CD4-positive, alpha-beta memory T cell (primary cell): ENCODE results near the gene DLG5. TPM values are rescaled to one million over a fixed set of nuclear protein-coding genes. Genes with fewer than 3 reads are reported as not detected.

Experiments used
- CTCF ChIA-PET: fragments of 350-600 bp; sonication (Branson Sonifier 250); formaldehyde crosslinking; loops from one replicate; lab custom pipeline; 2021; ENCODE audit warnings: inconsistent platforms; ENCODE audit not compliant: partially characterized antibody; lab: Charles Lee
- POLR2A ChIA-PET: fragments of 350-600 bp; sonication (Branson Sonifier 250); formaldehyde crosslinking; loops from one replicate; lab custom pipeline; 2021; ENCODE audit not compliant: partially characterized antibody; lab: Charles Lee
- DNase-seq, 5 donors: peaks; one replicate each; pipeline versions ENCODE4 v3.0.0 to v3.0.0-alpha.2; 2020 to 2022; ENCODE audit warnings: mixed read lengths in 1 of 5
- H3K27ac ChIP-seq: one replicate; pipeline ENCODE4 v1.7.0; 2013; ENCODE audit warnings: low read depth, low read length
- H3K27me3 ChIP-seq: 2 replicates; pipeline ENCODE4 v1.7.0; 2013; ENCODE audit warnings: mild to moderate bottlenecking, low read length, moderate library complexity; ENCODE audit not compliant: insufficient read depth
- H3K36me3 ChIP-seq: 2 replicates; pipeline ENCODE4 v1.7.0; 2013; ENCODE audit warnings: mild to moderate bottlenecking, low read length, moderate library complexity; ENCODE audit not compliant: insufficient read depth
- H3K4me1 ChIP-seq: 2 replicates; pipeline ENCODE4 v1.7.0; 2013; ENCODE audit warnings: mild to moderate bottlenecking, low read length, moderate library complexity; ENCODE audit not compliant: insufficient read depth
- H3K4me3 ChIP-seq, 2 donors: one replicate each; pipeline ENCODE4 v1.7.0; 2013; ENCODE audit warnings: low read length in 2 of 2, mild to moderate bottlenecking in 1 of 2
- H3K9me3 ChIP-seq, 2 donors: one replicate each; pipeline ENCODE4 v1.7.0; 2013; ENCODE audit warnings: low read length in 2 of 2, control low read depth in 1 of 2; ENCODE audit not compliant: control insufficient read depth in 1 of 2
- H3K27ac Mint-ChIP-seq, 7 donors: one replicate each; pipeline ENCODE4 v1.8.0; 2020 to 2021; ENCODE audit warnings: mixed read lengths in 7 of 7, mild to moderate bottlenecking in 6 of 7, inconsistent platforms in 3 of 7, moderate library complexity in 3 of 7
- H3K27me3 Mint-ChIP-seq, 2 donors: one replicate each; pipeline ENCODE4 v1.8.0; 2020 to 2021; ENCODE audit warnings: mixed read lengths in 2 of 2
- H3K36me3 Mint-ChIP-seq, 2 donors: one replicate each; pipeline ENCODE4 v1.8.0; 2020 to 2021; ENCODE audit warnings: mixed read lengths in 2 of 2, inconsistent platforms in 1 of 2, mild to moderate bottlenecking in 1 of 2
- H3K4me1 Mint-ChIP-seq, 4 donors: one replicate each; pipeline ENCODE4 v1.8.0; 2020 to 2021; ENCODE audit warnings: mixed read lengths in 4 of 4, mild to moderate bottlenecking in 1 of 4
- H3K4me3 Mint-ChIP-seq, 8 donors: one replicate each; pipeline ENCODE4 v1.8.0; 2020 to 2021; ENCODE audit warnings: mixed read lengths in 8 of 8, mild to moderate bottlenecking in 7 of 8, moderate library complexity in 6 of 8, inconsistent platforms in 3 of 8
- H3K9me3 Mint-ChIP-seq, 8 donors: one replicate each; pipeline ENCODE4 v1.8.0; 2020 to 2021; ENCODE audit warnings: mixed read lengths in 8 of 8, mild to moderate bottlenecking in 5 of 8, inconsistent platforms in 3 of 8, moderate library complexity in 1 of 8
- intact Hi-C: fragments of 100-400 bp; cut with micrococcal nuclease; formaldehyde crosslinking; loops from one replicate; pipeline ENCODE4 v1.15.1; 2023
- polyA plus RNA-seq, 2 donors: library from polyadenylated mRNA; unstranded; fragments of 300-500 nt; fragmentation: Illumina TruSeq; gene quantifications; one replicate each; pipeline ENCODE4 v1.2.3, GENCODE V29; 2021
- total RNA-seq, 2 experiments: library from RNA; stranded (reverse); gene quantifications; one replicate each; pipeline ENCODE4 v1.2.3, GENCODE V29; 2021

Gene DLG5
- total and polyA plus RNA-seq, 4 experiments from 2014 or later, result 0.13 to 3.2 (median 2.7) TPM; not detected in 1

DNA sequence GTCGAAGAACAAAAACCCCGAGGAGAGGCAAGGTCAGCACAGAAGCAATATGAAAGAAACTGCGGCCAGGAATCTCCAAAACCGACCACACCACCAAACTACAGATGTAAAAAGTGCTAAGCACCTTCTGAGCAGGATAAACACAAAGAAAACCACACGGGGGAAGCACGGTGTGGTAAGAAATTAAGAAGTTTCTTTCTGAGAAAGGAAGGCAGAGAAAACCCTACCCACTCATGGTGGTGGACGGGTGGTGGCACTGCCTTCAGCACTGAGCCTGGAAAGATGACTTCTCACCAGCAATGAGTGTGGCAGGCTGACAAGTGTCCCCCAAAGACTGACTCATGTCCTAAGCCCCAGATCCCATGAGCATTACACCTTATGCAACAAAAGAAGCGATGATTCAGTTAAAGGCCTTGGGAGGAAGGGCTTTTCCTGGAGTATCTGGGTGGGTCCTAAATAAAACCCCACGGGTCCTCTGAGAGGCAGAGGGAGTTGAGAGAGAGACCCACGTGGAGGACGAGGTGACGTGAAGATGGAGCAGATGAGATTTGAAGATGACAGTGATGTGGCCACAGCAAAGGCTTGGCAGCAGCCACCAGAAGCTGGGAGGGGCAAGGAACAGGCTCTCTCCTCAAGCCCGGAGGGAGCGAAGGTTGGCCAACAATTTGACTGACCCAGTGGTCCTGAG, 124.9 kb downstream of the DLG5 start:
- H3K27ac ChIP-seq, result peak overlapping the region; percentile 46
- H3K27ac Mint-ChIP-seq, result peak overlapping the region; percentile 67 to 92 (median 88)
- H3K4me3 Mint-ChIP-seq, result peak overlapping the region in 6 of 8 donors; percentile 11 to 58 (median 30)

DNA sequence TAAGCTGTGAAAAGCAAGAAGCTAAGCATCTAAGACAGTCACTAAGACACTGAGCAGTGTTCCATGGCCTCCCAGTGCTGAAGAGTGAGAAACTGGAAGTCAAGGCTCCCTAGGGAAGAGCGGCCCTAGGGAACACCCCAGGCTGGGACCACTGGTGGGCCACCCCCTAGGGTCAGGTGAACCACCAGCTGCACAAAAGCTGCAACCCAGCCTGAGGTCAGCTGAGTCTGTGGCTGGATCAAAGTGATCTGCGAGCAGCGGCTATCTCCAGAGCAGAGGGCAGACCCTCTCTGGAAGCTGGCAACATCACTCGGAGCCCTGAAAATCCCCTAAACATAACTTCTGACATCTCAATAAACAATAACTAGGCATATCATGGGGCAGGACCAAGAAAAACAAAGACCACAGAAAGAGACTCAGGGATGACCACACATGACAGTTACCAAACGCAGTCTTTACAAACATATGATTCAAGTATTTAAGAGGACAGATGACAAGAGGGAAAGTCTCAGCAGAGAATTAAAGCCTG, 125.8 kb downstream of the DLG5 start:
- Histone ChIP-seq H3K9me3 (no peaks in the 10 kb centered on the region), H3K4me3 (no peak overlapping the region), H3K36me3 (no peaks in the 10 kb centered on the region), H3K27me3 (no peaks in the 10 kb centered on the region), H3K4me1 (peaks cover 16% of the 10 kb centered on the region), H3K27ac (peak overlapping the region; percentile 46)
- Mint-ChIP-seq H3K9me3 (peaks cover 0 to 2% (median 0%) of the 10 kb centered on the region in 8 donors), H3K27me3 (no peaks in the 10 kb centered on the region), H3K4me1 (peaks cover 19 to 43% (median 30%) of the 10 kb centered on the region in 4 donors), H3K4me3 (peak overlapping the region in 4 of 8 donors; percentile 7 to 46 (median 38)), H3K36me3 (no peaks in the 10 kb centered on the region), H3K27ac (peak overlapping the region; percentile 67 to 92 (median 88))
- intact Hi-C loops, result loop anchor here (1.0 kb wide), 1 partner anchor 36 kb away; no protein-coding TSS in a partner anchor
- ChIA-PET POLR2A (no interaction called here), CTCF (no interaction called here)
- DNase-seq, result no peak

More for the DNA sequence above, 124.9 kb downstream of the DLG5 start:
- H3K36me3 ChIP-seq, result no peaks in the 10 kb centered on the region
- intact Hi-C loops, result loop anchor here (1.0 kb wide), 1 partner anchor 36 kb away; no protein-coding TSS in a partner anchor
- peak; percentile 43 to 78 (median 64) for DNase-seq
- peaks cover 16% of the 10 kb centered on the region for H3K4me1 ChIP-seq
- POLR2A ChIA-PET, result no interaction called here
- Mint-ChIP-seq H3K9me3 (peaks cover 0 to 2% (median 0%) of the 10 kb centered on the region in 8 donors), H3K36me3 (no peaks in the 10 kb centered on the region), H3K27me3 (no peaks in the 10 kb centered on the region), H3K4me1 (peaks cover 19 to 39% (median 29%) of the 10 kb centered on the region in 4 donors)
- CTCF ChIA-PET, result no interaction called here
- no peak overlapping the region for H3K4me3 ChIP-seq
- no peaks in the 10 kb centered on the region for H3K27me3 ChIP-seq
- H3K9me3 ChIP-seq, result no peaks in the 10 kb centered on the region

DNA sequence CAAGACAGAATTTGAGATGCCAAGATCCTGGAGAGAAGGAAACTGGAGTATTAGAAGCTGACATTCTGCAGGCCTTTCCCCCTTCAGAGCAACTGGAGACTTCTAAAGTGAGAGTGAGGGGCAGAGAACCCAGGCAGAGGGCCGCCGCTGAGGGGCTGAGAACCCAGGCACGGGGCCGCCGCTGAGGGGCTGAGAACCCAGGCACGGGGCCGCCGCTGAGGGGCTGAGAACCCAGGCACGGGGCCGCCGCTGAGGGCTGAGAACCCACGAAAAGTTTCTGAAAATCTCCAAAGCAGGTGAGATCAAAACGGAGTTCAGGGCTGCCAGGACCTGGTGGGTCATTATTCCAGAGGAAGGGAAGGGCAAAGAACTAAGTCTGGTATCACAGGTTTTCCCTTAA, 126.2 kb downstream of the DLG5 start:
- ChIA-PET CTCF (no interaction called here), POLR2A (interaction anchor here (0.6 kb wide), 1 partner anchor 507 kb away, joined by 4 read pairs; no protein-coding TSS in a partner anchor)
- Histone ChIP-seq H3K4me3 (no peak overlapping the region), H3K9me3 (no peaks in the 10 kb centered on the region), H3K27ac (peak overlapping the region; percentile 46), H3K36me3 (no peaks in the 10 kb centered on the region), H3K27me3 (no peaks in the 10 kb centered on the region), H3K4me1 (peaks cover 16% of the 10 kb centered on the region)
- H3K9me3 Mint-ChIP-seq, result peaks cover 0 to 2% (median 0%) of the 10 kb centered on the region in 8 donors
- no peaks in the 10 kb centered on the region for H3K27me3 Mint-ChIP-seq
- peak overlapping the region in 1 of 8 donors; percentile 41 for H3K4me3 Mint-ChIP-seq
- H3K27ac Mint-ChIP-seq, result peak overlapping the region in 4 of 7 donors; percentile 88 to 93 (median 91)
- no peak for DNase-seq
- intact Hi-C loops, result no loop called here
- no peaks in the 10 kb centered on the region for H3K36me3 Mint-ChIP-seq
- H3K4me1 Mint-ChIP-seq, result peaks cover 19 to 43% (median 30%) of the 10 kb centered on the region in 4 donors

DNA sequence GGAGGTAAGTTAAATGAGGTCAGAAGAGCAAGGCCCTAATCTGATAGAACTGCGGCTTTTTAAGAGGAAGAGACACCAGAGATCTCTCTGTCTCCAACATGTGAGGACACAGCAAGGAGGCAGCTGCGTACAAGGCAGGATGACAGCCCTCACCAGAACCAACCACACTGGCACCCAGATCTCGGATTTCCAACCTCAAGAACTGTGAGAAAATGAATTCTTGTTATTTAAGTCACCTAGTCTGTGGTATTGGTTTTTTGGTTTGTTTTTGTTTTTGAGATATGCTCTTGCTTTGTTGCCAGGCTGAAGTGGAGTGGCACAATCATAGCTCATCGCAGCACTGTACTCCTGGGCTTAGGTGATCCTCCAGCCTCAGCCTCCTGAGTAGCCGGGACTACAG, 127.2 kb downstream of the DLG5 start:
- peaks cover 16% of the 10 kb centered on the region for H3K4me1 ChIP-seq
- peak; percentile 47 to 72 (median 61) for DNase-seq
- POLR2A ChIA-PET, result no interaction called here
- H3K4me3 ChIP-seq, result no peak overlapping the region
- H3K9me3 Mint-ChIP-seq, result peaks cover 0 to 2% (median 0%) of the 10 kb centered on the region in 8 donors
- peaks cover 19 to 43% (median 30%) of the 10 kb centered on the region in 4 donors for H3K4me1 Mint-ChIP-seq
- CTCF ChIA-PET, result no interaction called here
- peak overlapping the region; percentile 83 to 95 (median 90) for H3K27ac Mint-ChIP-seq
- H3K27me3 ChIP-seq, result no peaks in the 10 kb centered on the region
- H3K27me3 Mint-ChIP-seq, result no peaks in the 10 kb centered on the region
- H3K27ac ChIP-seq, result no peak overlapping the region
- intact Hi-C loops, result no loop called here
- no peaks in the 10 kb centered on the region for H3K9me3 ChIP-seq
- peak overlapping the region in 6 of 8 donors; percentile 5 to 64 (median 36) for H3K4me3 Mint-ChIP-seq
- H3K36me3 ChIP-seq, result no peaks in the 10 kb centered on the region
- no peaks in the 10 kb centered on the region for H3K36me3 Mint-ChIP-seq

DNA sequence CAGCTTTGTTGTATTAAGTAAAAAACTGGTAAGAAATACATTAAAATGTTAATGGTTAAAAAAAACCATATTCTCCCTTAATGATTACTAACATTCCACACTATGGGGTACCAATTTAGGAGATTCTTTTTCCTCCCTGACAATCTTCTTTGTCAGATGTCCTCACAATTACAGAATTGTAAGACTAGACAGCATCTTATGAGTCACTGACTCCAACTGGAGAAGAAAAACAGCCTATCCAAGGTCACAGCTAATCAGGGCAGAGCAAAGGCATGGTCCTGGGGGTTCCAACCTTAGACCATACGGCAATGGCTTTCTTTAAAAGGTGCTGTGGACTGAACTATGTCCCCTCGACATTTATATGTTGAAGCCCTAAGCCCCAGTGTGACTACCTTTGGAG, 127.6 kb downstream of the DLG5 start:
- ChIA-PET CTCF (no interaction called here), POLR2A (no interaction called here)
- Histone ChIP-seq H3K4me1 (peaks cover 16% of the 10 kb centered on the region), H3K36me3 (no peaks in the 10 kb centered on the region), H3K27ac (no peak overlapping the region), H3K9me3 (no peaks in the 10 kb centered on the region), H3K27me3 (no peaks in the 10 kb centered on the region), H3K4me3 (no peak overlapping the region)
- Mint-ChIP-seq H3K36me3 (no peaks in the 10 kb centered on the region), H3K27me3 (no peaks in the 10 kb centered on the region), H3K4me3 (peak overlapping the region in 2 of 8 donors; percentile 5 to 46), H3K9me3 (peaks cover 0 to 2% (median 0%) of the 10 kb centered on the region in 8 donors), H3K4me1 (peaks cover 19 to 43% (median 30%) of the 10 kb centered on the region in 4 donors), H3K27ac (peak overlapping the region; percentile 82 to 92 (median 87))
- no peak for DNase-seq
- intact Hi-C loops, result no loop called here

DNA sequence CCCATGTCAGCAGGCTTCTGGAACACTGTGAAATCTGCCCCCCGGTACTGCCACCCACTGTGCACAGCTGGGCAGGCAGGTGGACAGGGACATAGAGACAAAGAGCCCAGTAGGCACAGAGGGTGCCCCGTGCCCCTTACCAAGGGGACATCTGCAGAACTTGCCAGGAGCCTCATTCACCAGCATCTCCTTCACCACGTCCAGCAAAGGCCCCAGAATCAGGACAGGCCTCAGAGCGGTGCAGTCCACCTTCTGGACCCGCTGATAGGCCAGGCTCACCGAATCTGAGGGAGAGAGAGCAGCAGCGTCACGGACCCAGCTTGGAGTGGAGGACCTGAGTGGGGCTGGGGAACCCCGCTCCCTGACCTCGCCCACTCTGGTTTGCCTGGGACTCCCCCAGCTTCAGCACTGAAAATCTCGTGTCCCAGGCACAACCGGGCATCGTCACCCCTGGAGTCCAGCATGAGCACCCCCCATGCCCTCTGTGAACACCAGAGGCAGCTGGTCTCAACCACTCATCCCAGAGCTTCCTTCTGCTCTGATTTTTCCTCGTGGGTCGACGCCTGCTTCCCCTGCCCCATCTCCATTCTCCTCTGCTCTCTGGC, 130.1 kb downstream of the DLG5 start:
- H3K27ac ChIP-seq, result no peak overlapping the region
- no peak overlapping the region for H3K4me3 Mint-ChIP-seq
- no peak for DNase-seq
- H3K36me3 ChIP-seq, result no peaks in the 10 kb centered on the region
- H3K27me3 Mint-ChIP-seq, result no peaks in the 10 kb centered on the region
- ChIA-PET CTCF (interaction anchor here (0.8 to 0.9 kb wide), 2 partner anchors 16 to 40 kb away, joined by 3 to 4 read pairs; no protein-coding TSS in a partner anchor), POLR2A (no interaction called here)
- peaks cover 9% of the 10 kb centered on the region for H3K4me1 ChIP-seq
- no peaks in the 10 kb centered on the region for H3K27me3 ChIP-seq
- H3K4me1 Mint-ChIP-seq, result peaks cover 11 to 32% (median 20%) of the 10 kb centered on the region in 4 donors
- intact Hi-C loops, result no loop called here
- no peak overlapping the region for H3K27ac Mint-ChIP-seq
- no peaks in the 10 kb centered on the region for H3K36me3 Mint-ChIP-seq
- H3K4me3 ChIP-seq, result no peak overlapping the region
- no peaks in the 10 kb centered on the region for H3K9me3 ChIP-seq
- H3K9me3 Mint-ChIP-seq, result peaks cover 0 to 2% (median 0%) of the 10 kb centered on the region in 8 donors
